ENCODE results near the gene RCAN1. TPM values are rescaled to one million over a fixed set of nuclear protein-coding genes. Genes with fewer than 3 reads are reported as not detected.

RCAN1 gene
- total and polyA plus RNA-seq, 2 of the 8 experiments (the other 6 are each of a cell fraction or from before 2014, with no cell fraction given): 1.7 to 6.4 TPM

DNA sequence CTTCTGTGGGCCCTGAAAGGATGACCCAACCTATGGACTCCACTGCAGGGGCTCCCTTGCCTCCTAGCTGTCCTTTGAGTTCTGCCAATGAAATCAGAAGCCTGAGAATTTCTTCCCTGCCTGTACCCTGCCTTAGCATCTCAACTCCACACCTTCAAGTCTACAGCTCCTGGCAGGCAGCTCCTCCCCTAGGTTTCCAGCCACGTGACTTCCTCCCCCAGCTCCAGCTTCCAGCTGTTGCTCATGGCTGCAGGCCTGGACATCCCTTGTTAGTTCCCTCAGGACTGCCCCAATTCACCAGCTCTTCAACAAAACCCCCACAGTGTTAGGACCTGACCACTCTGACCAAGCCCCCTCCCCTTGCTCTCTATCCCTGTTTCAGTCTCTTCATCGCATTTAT lies 2.4 kb downstream of the RCAN1 start:
- no peak overlapping the region for H3K27ac ChIP-seq (ENCODE audit: low read depth, low read length)
- no peak overlapping the region for H3K23ac ChIP-seq (ENCODE audit: insufficient read length)
- no peak overlapping the region for H2BK12ac ChIP-seq (ENCODE audit: low read depth, low read length)
- no peaks in the 10 kb centered on the region for H3K79me2 ChIP-seq (ENCODE audit: control insufficient read depth in 1 of 2, insufficient read depth in 2 of 2, low read length in 2 of 2)
- H3K4me2 ChIP-seq (ENCODE audit: insufficient read depth in 1 of 2, low read depth in 2 of 2, low read length in 2 of 2): no peak overlapping the region
- H4K20me1 ChIP-seq (replicated peaks in 1 of 2; ENCODE audit: control insufficient read depth in 1 of 2, insufficient read depth in 2 of 2, low read length in 2 of 2): peaks cover 0 to 1% of the 10 kb centered on the region in 2 experiments
- no peak for FAIRE-seq
- no peak overlapping the region for H2AFZ ChIP-seq (ENCODE audit: low read length)
- H3K27me3 ChIP-seq (replicated peaks in 1 of 4; ENCODE audit: control insufficient read depth in 3 of 4, extremely low read depth in 1 of 4, insufficient read depth in 3 of 4, low read length in 3 of 4): peaks cover 7 to 23% (median 16%) of the 10 kb centered on the region in 4 experiments
- H3K9me3 ChIP-seq (ENCODE audit: insufficient read depth in 2 of 2, low read depth in 1 of 2, low read length in 1 of 2): peaks cover 0 to 2% of the 10 kb centered on the region in 2 experiments; a peak in 1 of 4 replicates
- H4K5ac ChIP-seq (ENCODE audit: insufficient read length, low read depth, low read length): no peak overlapping the region
- H3K4me1 ChIP-seq (replicated peaks in 1 of 4; ENCODE audit: control insufficient read depth in 3 of 4, insufficient read depth in 4 of 4, low read length in 3 of 4): peaks cover 0 to 6% (median 2%) of the 10 kb centered on the region in 4 experiments; a peak in 3 of 7 replicates
- H3K18ac ChIP-seq (ENCODE audit: extremely low read depth, low read length): no peak overlapping the region
- H4K8ac ChIP-seq (ENCODE audit: extremely low read depth, insufficient read depth, low read length): no peak overlapping the region
- 64% methylated on average over 2 of the region's 2 CpGs; no CpG with 5 or more reads in 1 of the 2 experiments for WGBS, 2 experiments (ENCODE audit: extremely low coverage in 1 of 2, insufficient coverage in 1 of 2, insufficient read length in 1 of 2, insufficient replicate concordance in 2 of 2, low coverage in 1 of 2, low lambda C conversion rate in 2 of 2, missing lambda C conversion rate in 1 of 2)
- H4K91ac ChIP-seq (replicated peaks; ENCODE audit: insufficient read length, low read length): no peak overlapping the region
- H3K56ac ChIP-seq (replicated peaks; ENCODE audit: insufficient read length, low read depth, low read length): no peak overlapping the region
- ChIA-PET POLR2A (ENCODE audit: partially characterized antibody) (no interaction called here), CTCF (ENCODE audit: partially characterized antibody) (interaction anchor here (0.6 to 5.3 kb wide), 7 partner anchors 10 to 106 kb away, joined by 3 to 32 read pairs (median 11); no protein-coding TSS in a partner anchor)
- DNase-seq (ENCODE audit: low read depth in 1 of 2, low spot score in 2 of 2): no peak
- H2AK5ac ChIP-seq (ENCODE audit: low read depth, low read length): no peak overlapping the region
- H2BK20ac ChIP-seq (ENCODE audit: low read length): no peak overlapping the region
- no peak overlapping the region for H3K9ac ChIP-seq (replicated peaks in 1 of 4; ENCODE audit: extremely low read depth in 1 of 4, low read depth in 3 of 4, low read length in 3 of 4)
- H3K79me1 ChIP-seq (ENCODE audit: low read depth, low read length): no peaks in the 10 kb centered on the region
- H3K4me3 ChIP-seq (ENCODE audit: extremely low read depth in 1 of 4, insufficient read depth in 2 of 4, low read depth in 3 of 4, low read length in 4 of 4): no peak overlapping the region
- no peak overlapping the region for H3K4ac ChIP-seq (replicated peaks; ENCODE audit: insufficient read length, low read depth, low read length)
- H3K14ac ChIP-seq (ENCODE audit: insufficient read length): no peak overlapping the region
- H2BK120ac ChIP-seq (replicated peaks; ENCODE audit: low read depth, low read length): no peak overlapping the region
- no peak overlapping the region for H2BK5ac ChIP-seq (ENCODE audit: low read depth, low read length)
- H3K23me2 ChIP-seq (ENCODE audit: low read depth, low read length): peaks cover 7% of the 10 kb centered on the region; the same call in 1 of the 2 replicates
- no peak for TF ChIP-seq RXRA (IDR thresholded peaks at IDR 0.05; ENCODE audit: insufficient read depth, low read depth, low read length)
- TF ChIP-seq SIX5 (IDR thresholded peaks at IDR 0.05; ENCODE audit: low read depth, low read length): no peak
- TF ChIP-seq ASH2L (IDR thresholded peaks at IDR 0.05; ENCODE audit: low read length): no peak
- no peak for TF ChIP-seq GTF2F1 (IDR thresholded peaks at IDR 0.05; ENCODE audit: borderline replicate concordance, low read depth, low read length)
- TF ChIP-seq SIRT6 (IDR thresholded peaks at IDR 0.05; ENCODE audit: low read length): no peak
- TF ChIP-seq POLR2A (IDR thresholded peaks at IDR 0.05; ENCODE audit: control extremely low read depth in 1 of 2, low read depth in 2 of 2, low read length in 2 of 2): no peak
- TF ChIP-seq, protein P1, sequence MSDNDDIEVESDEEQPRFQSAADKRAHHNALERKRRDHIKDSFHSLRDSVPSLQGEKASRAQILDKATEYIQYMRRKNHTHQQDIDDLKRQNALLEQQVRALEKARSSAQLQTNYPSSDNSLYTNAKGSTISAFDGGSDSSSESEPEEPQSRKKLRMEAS (IDR thresholded peaks at IDR 0.05): no peak
- no peak overlapping the region for H2BK15ac ChIP-seq (ENCODE audit: low read length)
- no peaks in the 10 kb centered on the region for H3K36me3 ChIP-seq (ENCODE audit: control insufficient read depth in 2 of 4, insufficient read depth in 4 of 4, low read length in 3 of 4)
